Testis (tissue), 3 donors: ENCODE results near the gene SLMAP. TPM values are rescaled to one million over a fixed set of nuclear protein-coding genes. Genes with fewer than 3 reads are reported as not detected.

Experiments used
- DNase-seq: peaks from one replicate; pipeline ENCODE4 v3.0.0-alpha.2; 2019
- H3K27ac ChIP-seq, 2 donors: fragments of 200-600 bp; sonication (generic); one replicate each; pipeline ENCODE4 v1.5.1; 2019
- H3K27me3 ChIP-seq: fragments of 200-600 bp; sonication (generic); one replicate; pipeline ENCODE4 v1.5.1; 2019
- H3K36me3 ChIP-seq: fragments of 200-600 bp; sonication (generic); one replicate; pipeline ENCODE4 v1.5.1; 2017; ENCODE audit warnings: low read depth; ENCODE audit errors: missing control alignments
- H3K4me1 ChIP-seq: fragments of 200-600 bp; sonication (generic); one replicate; pipeline ENCODE4 v1.5.1; 2019
- H3K4me3 ChIP-seq, 2 donors: fragments of 200-600 bp; sonication (generic); one replicate each; pipeline ENCODE4 v1.5.1; 2017 to 2019
- H3K9me3 ChIP-seq: fragments of 200-600 bp; sonication (generic); one replicate; pipeline ENCODE4 v1.5.1; 2017
- POLR2A ChIP-seq: fragments of 450-650 bp; IDR thresholded peaks from one replicate; pipeline ENCODE4 v1.6.1; 2017; ENCODE audit warnings: antibody characterized with exemption, mild to moderate bottlenecking, moderate library complexity
- WGBS, 2 donors: methylation state at CpG; one replicate each; pipeline ENCODE4 v1.1.5; 2018; 5-methylcytosine and 5-hydroxymethylcytosine counted together
- intact Hi-C: fragments of 100-400 bp; cut with DNase I; formaldehyde crosslinking; loops from one replicate; pipeline ENCODE4 v1.15.1; 2023; ENCODE audit warnings: low total_unique reads
- polyA plus RNA-seq: library from polyadenylated mRNA; stranded (reverse); fragments of 350-450 nt; fragmentation: Illumina TruSeq; extraction: RNeasy Lipid Tissue Mini Kit (QIAGEN cat#74804); gene quantifications from one replicate; pipeline ENCODE4 v1.2.3, GENCODE V29; 2014; ENCODE audit warnings: low read depth, low replicate concordance; ENCODE audit not compliant: insufficient read depth
- total RNA-seq, 2 donors: library from RNA; depleted of rRNA; stranded (reverse); fragments of >200 nt; gene quantifications; one replicate each; pipeline ENCODE4 v1.2.3, GENCODE V29; 2016
- TF ChIP-seq, protein P1 (sequence below), 3 experiments: fragments of 450-650 bp in 2 of 3; fragments of 200-600 bp in 1 of 3; sonication (generic) in 1 of 3; IDR thresholded peaks; one replicate each; pipeline ENCODE4 v1.5.1; 2016 to 2019; ENCODE audit warnings: antibody characterized with exemption in 3 of 3, mild to moderate bottlenecking in 2 of 3, moderate library complexity in 1 of 3

SLMAP gene
- total and polyA plus RNA-seq, 3 donors from 2014 or later: 58.8 to 126 (median 120) TPM

DNA sequence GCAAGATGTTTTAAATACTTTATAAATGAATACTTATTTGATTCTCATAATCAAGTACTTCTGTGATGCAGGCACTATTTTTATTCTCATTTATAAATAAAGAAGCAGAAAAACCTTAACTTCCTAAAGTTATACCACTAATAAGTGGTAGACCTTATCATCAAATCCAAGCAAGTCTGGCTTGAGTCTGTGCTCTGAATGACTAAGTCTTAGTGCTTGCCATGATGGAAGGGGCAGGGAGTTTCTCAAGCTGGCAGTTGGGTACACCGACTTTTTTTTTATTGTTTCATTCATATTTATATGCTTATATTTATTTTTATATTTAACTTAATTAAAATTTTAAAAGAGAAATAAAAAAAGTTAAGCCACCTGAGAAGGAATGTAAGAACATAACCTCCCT lies 23.6 kb downstream of the SLMAP start:
- no peak for TF ChIP-seq POLR2A
- TF ChIP-seq, protein P1, sequence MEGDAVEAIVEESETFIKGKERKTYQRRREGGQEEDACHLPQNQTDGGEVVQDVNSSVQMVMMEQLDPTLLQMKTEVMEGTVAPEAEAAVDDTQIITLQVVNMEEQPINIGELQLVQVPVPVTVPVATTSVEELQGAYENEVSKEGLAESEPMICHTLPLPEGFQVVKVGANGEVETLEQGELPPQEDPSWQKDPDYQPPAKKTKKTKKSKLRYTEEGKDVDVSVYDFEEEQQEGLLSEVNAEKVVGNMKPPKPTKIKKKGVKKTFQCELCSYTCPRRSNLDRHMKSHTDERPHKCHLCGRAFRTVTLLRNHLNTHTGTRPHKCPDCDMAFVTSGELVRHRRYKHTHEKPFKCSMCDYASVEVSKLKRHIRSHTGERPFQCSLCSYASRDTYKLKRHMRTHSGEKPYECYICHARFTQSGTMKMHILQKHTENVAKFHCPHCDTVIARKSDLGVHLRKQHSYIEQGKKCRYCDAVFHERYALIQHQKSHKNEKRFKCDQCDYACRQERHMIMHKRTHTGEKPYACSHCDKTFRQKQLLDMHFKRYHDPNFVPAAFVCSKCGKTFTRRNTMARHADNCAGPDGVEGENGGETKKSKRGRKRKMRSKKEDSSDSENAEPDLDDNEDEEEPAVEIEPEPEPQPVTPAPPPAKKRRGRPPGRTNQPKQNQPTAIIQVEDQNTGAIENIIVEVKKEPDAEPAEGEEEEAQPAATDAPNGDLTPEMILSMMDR (IDR thresholded peaks at IDR 0.05): no peak
- WGBS, 2 donors: 90 to 94% methylated on average over 1 of the region's 1 CpG
- Histone ChIP-seq H3K27ac (no peak overlapping the region), H3K9me3 (no peaks in the 10 kb centered on the region), H3K27me3 (no peaks in the 10 kb centered on the region), H3K4me3 (no peak overlapping the region), H3K4me1 (no peaks in the 10 kb centered on the region), H3K36me3 (no peaks in the 10 kb centered on the region)
- DNase-seq: no peak
- intact Hi-C loops: no loop called here

DNA sequence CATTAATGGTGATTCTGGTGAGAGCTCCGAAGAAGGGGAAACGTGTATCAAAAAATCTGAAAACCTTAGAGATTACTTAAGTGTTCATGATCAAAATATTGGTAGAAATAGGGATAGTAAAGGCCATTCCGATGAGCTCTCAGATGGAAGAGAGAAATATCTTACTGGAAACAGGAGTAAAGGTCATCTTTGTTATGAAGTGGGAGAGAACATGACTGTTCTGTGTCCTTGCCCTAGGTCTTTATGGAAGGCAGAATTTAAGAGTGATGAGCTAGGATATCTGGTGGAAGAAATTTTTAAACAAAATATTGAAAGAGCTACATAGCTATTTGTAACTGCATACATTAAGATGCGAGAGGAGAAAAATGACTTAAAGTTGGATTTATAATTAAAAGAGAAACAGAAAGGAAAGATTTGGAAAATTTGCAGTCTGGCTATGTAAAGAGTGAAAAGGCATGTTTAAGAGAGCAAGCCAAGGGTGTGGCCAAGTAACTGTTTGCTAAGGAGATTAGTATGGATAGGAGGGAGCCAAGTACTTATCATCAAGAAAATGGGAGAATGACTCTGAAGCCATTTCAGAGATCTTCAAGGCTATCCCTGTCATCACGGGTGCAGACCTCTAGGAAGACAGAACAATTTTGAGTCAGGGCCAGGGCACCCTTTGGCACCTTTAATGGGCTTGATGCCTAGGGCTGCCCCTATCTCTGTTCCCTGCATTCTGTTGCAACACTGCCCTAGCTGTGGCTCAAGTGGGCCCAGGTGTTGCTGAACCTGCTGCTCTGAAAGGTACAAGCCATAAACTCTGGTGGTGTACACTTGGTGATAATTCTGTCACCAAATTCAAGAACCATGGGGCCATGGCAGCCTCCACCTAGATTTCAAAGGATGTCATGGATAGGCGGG lies 27.3 kb downstream of the SLMAP start:
- 71 to 84% methylated on average over 6 of the region's 6 CpGs for WGBS, 2 donors
- Histone ChIP-seq H3K27me3 (no peaks in the 10 kb centered on the region), H3K36me3 (no peaks in the 10 kb centered on the region), H3K27ac (no peak overlapping the region), H3K4me1 (peaks cover 1% of the 10 kb centered on the region), H3K9me3 (no peaks in the 10 kb centered on the region), H3K4me3 (no peak overlapping the region)
- intact Hi-C loops: no loop called here
- DNase-seq: no peak
- no peak for TF ChIP-seq POLR2A
- TF ChIP-seq, protein P1 (IDR thresholded peaks at IDR 0.05): no peak

DNA sequence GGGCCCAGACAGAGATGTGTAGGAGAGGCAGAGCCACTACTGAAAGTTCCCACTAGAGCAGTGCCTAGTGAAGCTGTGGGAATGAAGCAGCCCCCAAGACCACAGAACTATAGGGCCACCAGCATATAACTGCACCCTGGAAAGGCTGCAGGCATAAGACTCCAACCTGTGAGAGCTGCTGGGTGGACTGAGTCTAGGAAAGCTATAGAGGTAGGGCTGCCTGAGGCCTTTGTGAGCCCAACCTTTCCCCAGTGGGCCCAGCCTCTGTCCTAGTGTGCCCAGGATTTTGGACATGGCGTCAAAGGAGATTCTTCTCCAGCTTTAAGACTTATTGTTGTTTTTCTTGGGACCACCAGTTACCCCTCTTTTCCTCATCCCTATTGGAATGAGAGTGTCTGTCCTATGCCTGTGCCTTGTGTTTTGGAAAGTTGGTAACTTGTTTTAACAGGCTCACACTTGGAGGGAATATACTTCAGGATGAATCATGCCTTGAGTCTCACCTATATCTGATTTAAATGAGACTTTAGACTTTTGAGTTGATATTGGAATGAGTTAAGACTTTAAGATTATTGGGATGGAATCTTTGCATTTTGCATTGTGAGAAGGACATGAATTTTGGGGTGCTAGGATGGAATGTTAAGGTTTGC lies 28.1 kb downstream of the SLMAP start:
- WGBS, 2 donors: 100% methylated on average over 1 of the region's 1 CpG

DNA sequence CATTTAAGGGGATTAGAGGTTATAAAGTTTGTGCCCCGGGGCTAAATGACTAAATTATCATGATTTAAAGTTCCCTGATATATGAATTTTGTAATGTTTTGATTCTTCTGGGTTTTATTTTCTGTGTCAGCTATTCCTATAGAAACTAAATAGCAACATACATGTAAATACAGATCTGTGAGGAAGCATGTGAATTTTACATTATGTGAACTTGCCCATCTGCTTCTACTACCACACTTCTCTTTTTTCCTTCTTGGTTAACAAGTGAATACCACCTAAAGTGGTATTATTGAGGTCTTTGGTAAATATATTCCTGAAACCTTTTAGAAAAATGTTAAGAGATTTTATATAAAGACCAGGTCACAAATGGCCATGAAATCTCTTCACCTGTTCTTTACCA lies 29.3 kb downstream of the SLMAP start:
- Histone ChIP-seq H3K4me1 (peaks cover 5% of the 10 kb centered on the region), H3K27me3 (no peaks in the 10 kb centered on the region), H3K4me3 (no peak overlapping the region), H3K9me3 (no peaks in the 10 kb centered on the region), H3K27ac (no peak overlapping the region), H3K36me3 (no peaks in the 10 kb centered on the region)
- intact Hi-C loops: no loop called here
- TF ChIP-seq POLR2A: no peak
- TF ChIP-seq, protein P1 (IDR thresholded peaks at IDR 0.05): no peak
- 90 to 91% methylated on average over 1 of the region's 1 CpG for WGBS, 2 donors
- no peak for DNase-seq

More for the DNA sequence above, 28.1 kb downstream of the SLMAP start:
- Histone ChIP-seq H3K36me3 (no peaks in the 10 kb centered on the region), H3K27me3 (no peaks in the 10 kb centered on the region), H3K4me1 (peaks cover 5% of the 10 kb centered on the region), H3K9me3 (no peaks in the 10 kb centered on the region), H3K27ac (no peak overlapping the region), H3K4me3 (no peak overlapping the region)
- TF ChIP-seq, protein P1 (IDR thresholded peaks at IDR 0.05): no peak
- TF ChIP-seq POLR2A: no peak
- intact Hi-C loops: no loop called here
- no peak for DNase-seq
